ENCODE data around the gene NEO1.

NEO1 gene

GRCh38 chr15:73176598-73176997, 124.3 kb downstream of the NEO1 start:
- TF ChIP-seq, protein P1, sequence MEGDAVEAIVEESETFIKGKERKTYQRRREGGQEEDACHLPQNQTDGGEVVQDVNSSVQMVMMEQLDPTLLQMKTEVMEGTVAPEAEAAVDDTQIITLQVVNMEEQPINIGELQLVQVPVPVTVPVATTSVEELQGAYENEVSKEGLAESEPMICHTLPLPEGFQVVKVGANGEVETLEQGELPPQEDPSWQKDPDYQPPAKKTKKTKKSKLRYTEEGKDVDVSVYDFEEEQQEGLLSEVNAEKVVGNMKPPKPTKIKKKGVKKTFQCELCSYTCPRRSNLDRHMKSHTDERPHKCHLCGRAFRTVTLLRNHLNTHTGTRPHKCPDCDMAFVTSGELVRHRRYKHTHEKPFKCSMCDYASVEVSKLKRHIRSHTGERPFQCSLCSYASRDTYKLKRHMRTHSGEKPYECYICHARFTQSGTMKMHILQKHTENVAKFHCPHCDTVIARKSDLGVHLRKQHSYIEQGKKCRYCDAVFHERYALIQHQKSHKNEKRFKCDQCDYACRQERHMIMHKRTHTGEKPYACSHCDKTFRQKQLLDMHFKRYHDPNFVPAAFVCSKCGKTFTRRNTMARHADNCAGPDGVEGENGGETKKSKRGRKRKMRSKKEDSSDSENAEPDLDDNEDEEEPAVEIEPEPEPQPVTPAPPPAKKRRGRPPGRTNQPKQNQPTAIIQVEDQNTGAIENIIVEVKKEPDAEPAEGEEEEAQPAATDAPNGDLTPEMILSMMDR (IDR thresholded peaks at IDR 0.05; ENCODE audit: low read length, missing control alignments) = no peak
- DNase-seq (ENCODE audit: low read depth) = no peak
- no peak overlapping the region for H3K4me3 ChIP-seq (replicated peaks; ENCODE audit: low read depth, low read length)

- no peak for DNase-seq (ENCODE audit: low read depth)
- TF ChIP-seq, protein P1 (IDR thresholded peaks at IDR 0.05; ENCODE audit: low read length, missing control alignments) = no peak
- no peak overlapping the region for H3K4me3 ChIP-seq (replicated peaks; ENCODE audit: low read depth, low read length)
These were observed 130.8 kb downstream of the NEO1 start for GRCh38 chr15:73183071-73183470.

DNA sequence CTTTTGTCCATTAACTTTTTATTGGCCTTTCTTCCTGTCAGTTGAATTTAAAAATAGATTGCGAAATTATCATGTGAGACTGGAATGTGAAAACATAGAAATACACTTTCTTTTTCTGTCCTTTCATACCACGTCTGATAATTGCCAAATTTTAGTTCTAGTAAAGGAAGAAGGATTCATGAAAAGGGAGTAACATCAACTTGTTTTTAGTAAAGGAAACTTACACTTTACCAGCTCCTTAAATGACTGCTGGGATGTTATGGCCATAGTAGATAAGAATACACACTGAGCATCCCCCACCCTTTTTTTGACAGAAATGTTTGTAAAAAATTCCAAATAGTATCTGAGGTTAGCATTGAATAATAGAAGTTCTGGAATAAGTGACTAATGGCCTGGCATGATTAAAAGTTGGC, 137.9 kb downstream of the NEO1 start:
- no peak overlapping the region for H3K4me3 ChIP-seq (replicated peaks; ENCODE audit: low read depth, low read length)
- DNase-seq (ENCODE audit: low read depth) = peak; percentile 65
- TF ChIP-seq, protein P1 (IDR thresholded peaks at IDR 0.05; ENCODE audit: low read length, missing control alignments) = no peak

DNA sequence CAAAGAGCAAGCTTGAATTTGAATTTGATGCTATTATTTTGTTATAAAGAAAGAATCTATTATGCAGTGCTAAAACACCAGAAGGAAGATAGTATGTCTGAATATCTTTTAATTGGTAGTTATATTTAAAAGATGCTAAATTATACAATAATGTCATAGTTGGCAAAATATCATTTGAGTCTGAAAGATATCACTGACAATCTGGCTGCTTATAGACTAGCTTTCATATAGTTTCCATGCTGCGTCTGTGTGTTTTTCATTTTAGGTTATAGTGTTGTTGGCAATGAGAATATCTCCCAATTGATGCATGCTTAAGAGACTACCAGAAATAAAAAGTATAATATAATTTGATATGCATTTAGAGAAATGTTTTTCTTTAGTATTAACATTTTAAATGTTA, 142.9 kb downstream of the NEO1 start:
- TF ChIP-seq, protein P1 (IDR thresholded peaks at IDR 0.05; ENCODE audit: low read length, missing control alignments) = no peak
- H3K4me3 ChIP-seq (replicated peaks; ENCODE audit: low read depth, low read length) = no peak overlapping the region
- no peak for DNase-seq (ENCODE audit: low read depth)

DNA sequence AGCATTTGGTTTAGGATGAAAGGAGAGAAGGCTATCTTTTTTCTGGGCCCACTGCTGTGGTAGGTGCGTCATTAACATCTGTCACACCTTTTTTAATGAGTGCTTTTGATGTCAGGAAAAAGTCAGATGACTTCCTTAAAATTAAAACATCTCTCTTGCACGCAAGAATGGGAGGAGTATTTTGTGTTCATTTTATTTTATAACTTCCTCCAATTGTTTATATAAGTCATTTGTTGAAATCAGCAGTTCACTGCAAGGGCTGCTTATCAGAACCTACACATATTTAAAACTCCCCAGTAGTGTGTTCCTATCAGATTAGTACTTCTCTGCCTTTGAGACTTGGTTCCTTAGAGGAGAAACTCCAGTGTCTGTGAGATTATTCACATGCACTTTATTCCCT, 143.8 kb downstream of the NEO1 start:
- H3K4me3 ChIP-seq (replicated peaks; ENCODE audit: low read depth, low read length) = no peak overlapping the region
- TF ChIP-seq, protein P1 (IDR thresholded peaks at IDR 0.05; ENCODE audit: low read length, missing control alignments) = no peak
- peak; percentile 16 for DNase-seq (ENCODE audit: low read depth)

GRCh38 chr15:73200339-73200738, 148.1 kb downstream of the NEO1 start:
- TF ChIP-seq, protein P1 (IDR thresholded peaks at IDR 0.05; ENCODE audit: low read length, missing control alignments) = no peak
- DNase-seq (ENCODE audit: low read depth) = no peak
- H3K4me3 ChIP-seq (replicated peaks; ENCODE audit: low read depth, low read length) = no peak overlapping the region

DNA sequence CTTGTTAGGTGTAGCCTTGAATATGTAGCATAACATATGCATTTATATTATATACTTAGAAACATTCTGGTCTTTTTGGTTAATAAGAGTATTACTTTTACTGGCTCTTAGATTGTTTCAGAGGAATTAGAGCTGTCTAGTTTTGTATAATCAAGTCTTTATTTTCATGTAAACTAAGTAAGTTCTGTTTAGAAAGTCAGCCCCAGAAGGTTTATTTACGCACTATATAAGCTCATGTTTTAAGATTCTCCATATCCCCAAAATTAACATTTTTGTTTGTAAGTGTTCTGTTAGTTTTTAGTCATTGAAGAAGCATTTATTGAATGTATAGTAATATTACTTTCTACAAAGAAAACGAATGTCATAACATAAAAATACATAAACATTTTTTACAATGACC, 158.4 kb downstream of the NEO1 start:
- H3K4me3 ChIP-seq (replicated peaks; ENCODE audit: low read depth, low read length) = no peak overlapping the region
- DNase-seq (ENCODE audit: low read depth) = no peak
- TF ChIP-seq, protein P1 (IDR thresholded peaks at IDR 0.05; ENCODE audit: low read length, missing control alignments) = no peak

Data from fibroblast of pulmonary artery (primary cell).